ENCODE results near the gene KDM2B. TPM values are rescaled to one million over a fixed set of nuclear protein-coding genes. Genes with fewer than 3 reads are reported as not detected.

The KDM2B gene
- total and polyA plus RNA-seq, 10 of the 15 experiments (the other 5 are each of a cell fraction or from before 2014, with no cell fraction given) = 13.6 to 124 (median 40.4) TPM

DNA sequence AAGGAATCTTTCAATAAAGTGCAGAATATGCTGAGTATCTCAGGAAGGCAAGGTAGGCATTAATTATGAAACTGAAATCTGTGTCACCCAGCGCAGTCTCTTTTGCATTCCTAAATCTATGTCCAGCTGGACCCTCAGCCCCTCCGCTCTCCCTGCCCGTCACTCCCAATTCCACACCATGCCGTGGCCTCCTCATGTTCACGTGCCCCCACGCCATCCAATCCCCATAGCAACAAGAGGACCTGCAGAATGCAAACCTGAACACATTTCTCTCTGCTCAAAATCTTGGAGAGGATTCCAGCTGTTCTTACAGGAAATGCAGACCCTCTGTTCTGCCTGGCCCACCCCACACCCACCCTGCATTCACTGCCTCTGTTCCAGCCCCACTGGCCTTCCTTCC lies 35.3 kb downstream of the KDM2B start:
- ChIA-PET CTCF (interaction anchor here (1.1 kb wide), 1 partner anchor 67 kb away, joined by 3 read pairs; no protein-coding TSS in a partner anchor), POLR2A (interaction anchor here (0.5 to 1.1 kb wide), 3 partner anchors 8 to 109 kb away, joined by 3 to 9 read pairs (median 7); no protein-coding TSS in a partner anchor), SMC1A (ENCODE audit: uncharacterized antibody, unreplicated experiment) (interaction anchor here (1.0 kb wide), 1 partner anchor 23 kb away, joined by 3 read pairs; no protein-coding TSS in a partner anchor), RAD21 (ENCODE audit: unreplicated experiment) (interaction anchor here (0.5 kb wide), 1 partner anchor 134 kb away, joined by 3 read pairs; no protein-coding TSS in a partner anchor)
- DNase-seq (ENCODE audit: low read depth, low spot score) = no peak
- no peaks in the 10 kb centered on the region for H3K79me2 ChIP-seq (ENCODE audit: control insufficient read depth, insufficient read depth, low read length)
- in situ Hi-C loops (cut with MboI) = no loop called here
- BruUV-seq (replicated peaks) = no TSS peak
- 68% methylated on average over 6 of the region's 6 CpGs for WGBS (ENCODE audit: insufficient coverage, insufficient replicate concordance, low lambda C conversion rate, missing lambda C conversion rate)
- H3K9me3 ChIP-seq (replicated peaks; ENCODE audit: control insufficient read depth, insufficient read depth, low read length) = no peaks in the 10 kb centered on the region
- no peak overlapping the region for H3K4me3 ChIP-seq
- H3K27me3 ChIP-seq (replicated peaks in 1 of 2; ENCODE audit: control insufficient read depth in 2 of 2, insufficient read depth in 2 of 2, low read length in 1 of 2) = no peaks in the 10 kb centered on the region
- H3K27ac ChIP-seq (ENCODE audit: control insufficient read depth, insufficient read depth) = no peak overlapping the region
- peaks cover 5% of the 10 kb centered on the region for H3K4me1 ChIP-seq (ENCODE audit: control insufficient read depth, insufficient read depth, low read length)
- TF ChIP-seq, protein P1, sequence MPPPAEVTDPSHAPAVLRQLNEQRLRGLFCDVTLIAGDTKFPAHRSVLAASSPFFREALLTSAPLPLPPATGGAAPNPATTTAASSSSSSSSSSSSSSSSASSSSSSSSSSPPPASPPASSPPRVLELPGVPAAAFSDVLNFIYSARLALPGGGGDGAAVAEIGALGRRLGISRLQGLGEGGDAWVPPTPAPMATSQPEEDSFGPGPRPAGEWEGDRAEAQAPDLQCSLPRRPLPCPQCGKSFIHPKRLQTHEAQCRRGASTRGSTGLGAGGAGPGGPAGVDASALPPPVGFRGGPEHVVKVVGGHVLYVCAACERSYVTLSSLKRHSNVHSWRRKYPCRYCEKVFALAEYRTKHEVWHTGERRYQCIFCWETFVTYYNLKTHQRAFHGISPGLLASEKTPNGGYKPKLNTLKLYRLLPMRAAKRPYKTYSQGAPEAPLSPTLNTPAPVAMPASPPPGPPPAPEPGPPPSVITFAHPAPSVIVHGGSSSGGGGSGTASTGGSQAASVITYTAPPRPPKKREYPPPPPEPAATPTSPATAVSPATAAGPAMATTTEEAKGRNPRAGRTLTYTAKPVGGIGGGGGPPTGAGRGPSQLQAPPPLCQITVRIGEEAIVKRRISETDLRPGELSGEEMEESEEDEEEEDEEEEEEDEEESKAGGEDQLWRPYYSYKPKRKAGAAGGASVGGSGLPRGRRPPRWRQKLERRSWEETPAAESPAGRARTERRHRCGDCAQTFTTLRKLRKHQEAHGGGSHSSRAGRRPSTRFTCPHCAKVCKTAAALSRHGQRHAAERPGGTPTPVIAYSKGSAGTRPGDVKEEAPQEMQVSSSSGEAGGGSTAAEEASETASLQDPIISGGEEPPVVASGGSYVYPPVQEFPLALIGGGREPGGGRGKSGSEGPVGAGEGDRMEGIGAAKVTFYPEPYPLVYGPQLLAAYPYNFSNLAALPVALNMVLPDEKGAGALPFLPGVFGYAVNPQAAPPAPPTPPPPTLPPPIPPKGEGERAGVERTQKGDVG (CRISPR knock-in tag; IDR thresholded peaks at IDR 0.05) = no peak
- TF ChIP-seq, protein P2, sequence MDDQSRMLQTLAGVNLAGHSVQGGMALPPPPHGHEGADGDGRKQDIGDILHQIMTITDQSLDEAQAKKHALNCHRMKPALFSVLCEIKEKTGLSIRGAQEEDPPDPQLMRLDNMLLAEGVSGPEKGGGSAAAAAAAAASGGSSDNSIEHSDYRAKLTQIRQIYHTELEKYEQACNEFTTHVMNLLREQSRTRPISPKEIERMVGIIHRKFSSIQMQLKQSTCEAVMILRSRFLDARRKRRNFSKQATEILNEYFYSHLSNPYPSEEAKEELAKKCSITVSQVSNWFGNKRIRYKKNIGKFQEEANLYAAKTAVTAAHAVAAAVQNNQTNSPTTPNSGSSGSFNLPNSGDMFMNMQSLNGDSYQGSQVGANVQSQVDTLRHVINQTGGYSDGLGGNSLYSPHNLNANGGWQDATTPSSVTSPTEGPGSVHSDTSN (IDR thresholded peaks at IDR 0.05; ENCODE audit: insufficient replicate concordance, low read depth, low read length) = no peak
- TF ChIP-seq NFYA (IDR thresholded peaks at IDR 0.05; ENCODE audit: borderline replicate concordance, low read depth, low read length) (no peak), IRF4 (IDR thresholded peaks at IDR 0.05; ENCODE audit: low read depth, low read length) (no peak), GABPA (IDR thresholded peaks at IDR 0.05; ENCODE audit: low read depth) (no peak), MEF2A (IDR thresholded peaks at IDR 0.05; ENCODE audit: insufficient read depth, low read depth, low read length) (no peak), ZNF622 (IDR thresholded peaks at IDR 0.05) (no peak)
- peaks cover 0 to 4% of the 10 kb centered on the region in 2 experiments; a peak in 3 of 4 replicates for H3K36me3 ChIP-seq (ENCODE audit: control insufficient read depth in 2 of 2, insufficient read depth in 2 of 2, low read length in 1 of 2)
- H3K4me2 ChIP-seq (ENCODE audit: control insufficient read depth, insufficient read depth) = no peak overlapping the region
- no peak for ATAC-seq
- H3K9ac ChIP-seq (ENCODE audit: control insufficient read depth, insufficient read depth, low read length) = no peak overlapping the region
- intact Hi-C loops (cut with micrococcal nuclease; ENCODE audit: unreplicated experiment) = no loop called here
- FAIRE-seq = no peak
- H2AFZ ChIP-seq (ENCODE audit: control insufficient read depth, low read depth, low read length) = no peak overlapping the region
- no peaks in the 10 kb centered on the region for H4K20me1 ChIP-seq (ENCODE audit: control insufficient read depth, insufficient read depth)

Measured in GM12878 (cell line).